H9 (cell line): ENCODE data around the gene TIMELESS. TPM values are rescaled to one million over a fixed set of nuclear protein-coding genes. Genes with fewer than 3 reads are reported as not detected.
A peak's percentile ranks its signal among the peaks of the same experiment; 100 is the strongest.

Experiments
- DNase-seq: peaks from one replicate; pipeline ENCODE4 v3.0.0-alpha.2; 2017
- H2AFZ ChIP-seq: one replicate; pipeline ENCODE4 v1.6.1; 2013; ENCODE audit warnings: mild to moderate bottlenecking, low read length, control low read depth, moderate library complexity
- H2AK5ac ChIP-seq: 2 replicates; pipeline ENCODE4 v1.6.1; 2013; ENCODE audit warnings: low read length, control low read depth, mixed read lengths; ENCODE audit not compliant: insufficient read length
- H2BK120ac ChIP-seq: one replicate; pipeline ENCODE4 v1.6.1; 2013; ENCODE audit warnings: low read depth, mild to moderate bottlenecking, low read length, control low read depth, inconsistent platforms; ENCODE audit not compliant: poor library complexity, severe bottlenecking
- H2BK12ac ChIP-seq: 2 replicates; pipeline ENCODE4 v1.6.1; 2013; ENCODE audit warnings: low read length, control low read depth, mixed read lengths, low read depth; ENCODE audit not compliant: insufficient read length
- H2BK15ac ChIP-seq: 2 replicates; pipeline ENCODE4 v1.6.1; 2013; ENCODE audit warnings: low read depth, low read length, control low read depth
- H2BK20ac ChIP-seq: one replicate; pipeline ENCODE4 v1.6.1; 2013; ENCODE audit warnings: low read depth, mild to moderate bottlenecking, low read length, control low read depth, inconsistent platforms; ENCODE audit not compliant: poor library complexity, severe bottlenecking
- H2BK5ac ChIP-seq: 2 replicates; pipeline ENCODE4 v1.6.1; 2013; ENCODE audit warnings: low read length, control low read depth, mixed read lengths; ENCODE audit not compliant: insufficient read length
- H3K14ac ChIP-seq: 2 replicates; pipeline ENCODE4 v1.6.1; 2013; ENCODE audit warnings: low read length, control low read depth; ENCODE audit not compliant: insufficient read depth
- H3K18ac ChIP-seq: 2 replicates; pipeline ENCODE4 v1.6.1; 2013; ENCODE audit warnings: low read depth, mild to moderate bottlenecking, mixed read lengths, low read length, control low read depth; ENCODE audit not compliant: insufficient read length
- H3K23ac ChIP-seq: 2 replicates; pipeline ENCODE4 v1.6.1; 2013; ENCODE audit warnings: low read length, control low read depth, mixed read lengths, low read depth; ENCODE audit not compliant: insufficient read length
- H3K23me2 ChIP-seq: 2 replicates; pipeline ENCODE4 v1.6.1; 2013; ENCODE audit warnings: low read depth, mild to moderate bottlenecking, mixed read lengths, low read length, control low read depth; ENCODE audit not compliant: insufficient read length, poor library complexity, severe bottlenecking
- H3K27ac ChIP-seq: 2 replicates; pipeline ENCODE4 v1.5.1; 2013; ENCODE audit warnings: low read length, control low read depth, mixed read lengths, low read depth; ENCODE audit not compliant: insufficient read length
- H3K27me3 ChIP-seq: 2 replicates; pipeline ENCODE4 v1.6.1; 2013; ENCODE audit warnings: low read length, control low read depth, inconsistent platforms; ENCODE audit not compliant: insufficient read depth
- H3K4ac ChIP-seq: 2 replicates; pipeline ENCODE4 v1.6.1; 2013; ENCODE audit warnings: low read depth, mild to moderate bottlenecking, control low read depth, inconsistent platforms, low read length, moderate library complexity
- H3K4me1 ChIP-seq: 2 replicates; pipeline ENCODE4 v1.6.1; 2013; ENCODE audit warnings: low read length, control low read depth, inconsistent platforms; ENCODE audit not compliant: insufficient read depth
- H3K4me2 ChIP-seq: 2 replicates; pipeline ENCODE4 v1.6.1; 2013; ENCODE audit warnings: low read length, control low read depth, mixed read lengths; ENCODE audit not compliant: insufficient read length, insufficient read depth
- H3K56ac ChIP-seq: 2 replicates; pipeline ENCODE4 v1.6.1; 2013; ENCODE audit warnings: low read depth, mild to moderate bottlenecking, mixed read lengths, low read length, control low read depth; ENCODE audit not compliant: insufficient read length
- H3K79me1 ChIP-seq: 2 replicates; pipeline ENCODE4 v1.6.1; 2013; ENCODE audit warnings: low read depth, mild to moderate bottlenecking, moderate library complexity, low read length, control low read depth, inconsistent platforms; ENCODE audit not compliant: insufficient read depth, poor library complexity, severe bottlenecking
- H3K79me2 ChIP-seq: 2 replicates; pipeline ENCODE4 v1.6.1; 2013; ENCODE audit warnings: low read length, control low read depth, inconsistent platforms; ENCODE audit not compliant: insufficient read depth
- H3K9ac ChIP-seq: 2 replicates; pipeline ENCODE4 v1.6.1; 2013; ENCODE audit warnings: low read length, control low read depth, mixed read lengths; ENCODE audit not compliant: insufficient read length; ENCODE audit errors: extremely low read depth
- H3K9me3 ChIP-seq: one replicate; pipeline ENCODE4 v1.6.1; 2013; ENCODE audit warnings: low read depth, low read length, inconsistent platforms; ENCODE audit not compliant: control insufficient read depth
- H3T11ph ChIP-seq: one replicate; pipeline ENCODE4 v1.6.1; 2013; ENCODE audit warnings: mild to moderate bottlenecking, low read length, control low read depth, inconsistent platforms
- H4K20me1 ChIP-seq: one replicate; pipeline ENCODE4 v1.6.1; 2013; ENCODE audit not compliant: control insufficient read depth, insufficient read length, insufficient read depth
- H4K5ac ChIP-seq: 2 replicates; pipeline ENCODE4 v1.6.1; 2013; ENCODE audit warnings: low read depth, mild to moderate bottlenecking, mixed read lengths, low read length, control low read depth; ENCODE audit not compliant: insufficient read length
- H4K8ac ChIP-seq: replicated peaks from 2 replicates; pipeline ENCODE4 v1.6.1; 2013; ENCODE audit warnings: low read length, control low read depth, mixed read lengths, low read depth; ENCODE audit not compliant: insufficient read length
- H4K91ac ChIP-seq: 2 replicates; pipeline ENCODE4 v1.6.1; 2013; ENCODE audit warnings: low read depth, mild to moderate bottlenecking, moderate library complexity, mixed read lengths, low read length, control low read depth; ENCODE audit not compliant: insufficient read length
- H3K27ac Mint-ChIP-seq, 3 experiments: 2 replicates in 2 of 3; 3 replicates in 1 of 3; pipeline ENCODE4 v1.8.0; 2020 to 2021; ENCODE audit warnings: mixed read lengths in 3 of 3, mild to moderate bottlenecking in 1 of 3, moderate library complexity in 1 of 3
- H3K27me3 Mint-ChIP-seq: 2 replicates; pipeline ENCODE4 v1.8.0; 2021; ENCODE audit warnings: low read depth, mild to moderate bottlenecking, moderate library complexity, mixed read lengths
- H3K36me3 Mint-ChIP-seq, 3 experiments: 2 replicates in 2 of 3; 3 replicates in 1 of 3; pipeline ENCODE4 v1.8.0; 2020 to 2021; ENCODE audit warnings: low read depth in 3 of 3, mixed read lengths in 3 of 3; ENCODE audit not compliant: insufficient read depth in 1 of 3
- H3K4me1 Mint-ChIP-seq, 2 experiments: 2 replicates each; pipeline ENCODE4 v1.8.0; 2020; ENCODE audit warnings: mixed read lengths in 2 of 2
- H3K4me3 Mint-ChIP-seq, 2 experiments: 2 replicates in 1 of 2; 3 replicates in 1 of 2; pipeline ENCODE4 v1.8.0; 2020 to 2021; ENCODE audit warnings: mild to moderate bottlenecking in 2 of 2, mixed read lengths in 2 of 2, moderate library complexity in 1 of 2
- H3K9me3 Mint-ChIP-seq, 2 experiments: 2 replicates in 1 of 2; 3 replicates in 1 of 2; pipeline ENCODE4 v1.8.0; 2020; ENCODE audit warnings: mild to moderate bottlenecking in 2 of 2, mixed read lengths in 2 of 2, moderate library complexity in 1 of 2
- WGBS: extraction: QIAGEN DNeasy Blood & Tissue Kit; methylation state at CpG from one replicate; pipeline ENCODE4 v1.1.7; 2013; ENCODE audit warnings: missing lambda C conversion rate, low lambda C conversion rate, mixed read lengths; ENCODE audit not compliant: insufficient read length; ENCODE audit errors: extremely low coverage; 5-methylcytosine and 5-hydroxymethylcytosine counted together
- total RNA-seq: library from RNA; stranded (reverse); gene quantifications from 2 replicates; pipeline ENCODE4 v1.2.1, GENCODE V29; 2021
- TF ChIP-seq, protein P1 (sequence below): fragments of 200-600 bp; sonication (generic); conservative IDR thresholded peaks from 3 replicates; pipeline ENCODE4 v1.8.0; 2021; ENCODE audit warnings: antibody characterized with exemption, mild to moderate bottlenecking

The TIMELESS gene
- total RNA-seq, 1 experiment from 2014 or later, result 68.0 TPM

DNA sequence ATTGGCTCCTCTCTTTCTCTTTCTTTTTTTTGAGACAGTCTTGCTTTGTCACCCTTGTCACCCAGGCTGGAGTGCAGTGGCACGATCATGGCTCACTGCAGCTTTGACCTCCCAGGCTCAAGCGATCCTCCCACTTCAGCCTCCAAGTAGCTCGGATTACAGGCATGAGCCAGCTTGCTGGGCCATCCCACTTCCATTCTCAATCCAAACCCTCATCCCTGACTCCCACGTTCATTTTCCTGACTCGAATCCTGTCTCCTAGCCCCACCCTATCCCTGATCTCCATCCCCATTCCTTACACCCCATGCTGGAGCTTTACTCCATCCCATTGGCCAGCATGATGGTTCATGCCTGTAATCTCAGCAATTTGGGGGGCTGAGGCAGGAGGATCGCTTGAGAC is 26.9 kb upstream of the TIMELESS start:
- no peak overlapping the region for H2BK20ac ChIP-seq
- no peaks in the 10 kb centered on the region for H3K79me1 ChIP-seq
- TF ChIP-seq, protein P1, sequence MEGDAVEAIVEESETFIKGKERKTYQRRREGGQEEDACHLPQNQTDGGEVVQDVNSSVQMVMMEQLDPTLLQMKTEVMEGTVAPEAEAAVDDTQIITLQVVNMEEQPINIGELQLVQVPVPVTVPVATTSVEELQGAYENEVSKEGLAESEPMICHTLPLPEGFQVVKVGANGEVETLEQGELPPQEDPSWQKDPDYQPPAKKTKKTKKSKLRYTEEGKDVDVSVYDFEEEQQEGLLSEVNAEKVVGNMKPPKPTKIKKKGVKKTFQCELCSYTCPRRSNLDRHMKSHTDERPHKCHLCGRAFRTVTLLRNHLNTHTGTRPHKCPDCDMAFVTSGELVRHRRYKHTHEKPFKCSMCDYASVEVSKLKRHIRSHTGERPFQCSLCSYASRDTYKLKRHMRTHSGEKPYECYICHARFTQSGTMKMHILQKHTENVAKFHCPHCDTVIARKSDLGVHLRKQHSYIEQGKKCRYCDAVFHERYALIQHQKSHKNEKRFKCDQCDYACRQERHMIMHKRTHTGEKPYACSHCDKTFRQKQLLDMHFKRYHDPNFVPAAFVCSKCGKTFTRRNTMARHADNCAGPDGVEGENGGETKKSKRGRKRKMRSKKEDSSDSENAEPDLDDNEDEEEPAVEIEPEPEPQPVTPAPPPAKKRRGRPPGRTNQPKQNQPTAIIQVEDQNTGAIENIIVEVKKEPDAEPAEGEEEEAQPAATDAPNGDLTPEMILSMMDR, result no peak
- no peak for DNase-seq
- H3K9me3 ChIP-seq, result no peaks in the 10 kb centered on the region
- no peak overlapping the region for H2AFZ ChIP-seq
- no peak overlapping the region for H2BK12ac ChIP-seq
- no peak overlapping the region for H3K4ac ChIP-seq
- H3K4me3 Mint-ChIP-seq, result no peak overlapping the region
- H4K20me1 ChIP-seq, result no peaks in the 10 kb centered on the region
- H3K14ac ChIP-seq, result no peak overlapping the region
- no peak overlapping the region for H3K18ac ChIP-seq
- WGBS, result no CpG with 5 or more reads among the region's 6 CpGs
- H3K27me3 Mint-ChIP-seq, result no peaks in the 10 kb centered on the region
- H3K23ac ChIP-seq, result no peak overlapping the region
- no peak overlapping the region for H2BK5ac ChIP-seq
- H2AK5ac ChIP-seq, result no peak overlapping the region
- no peak overlapping the region for H3K56ac ChIP-seq
- H3K79me2 ChIP-seq, result no peaks in the 10 kb centered on the region
- H3K36me3 Mint-ChIP-seq, result peaks cover 3 to 37% (median 13%) of the 10 kb centered on the region in 3 experiments; a peak in 5 of 7 replicates
- H3K27ac ChIP-seq, result no peak overlapping the region
- H3K4me1 Mint-ChIP-seq, result no peaks in the 10 kb centered on the region
- H3K23me2 ChIP-seq, result no peaks in the 10 kb centered on the region
- no peak overlapping the region for H4K8ac ChIP-seq
- no peak overlapping the region for H4K91ac ChIP-seq
- H3T11ph ChIP-seq, result no peak overlapping the region
- H4K5ac ChIP-seq, result no peak overlapping the region
- no peaks in the 10 kb centered on the region for H3K4me1 ChIP-seq
- H2BK120ac ChIP-seq, result no peak overlapping the region
- no peaks in the 10 kb centered on the region for H3K27me3 ChIP-seq
- H3K27ac Mint-ChIP-seq, result peak overlapping the region in 1 of 3 experiments; percentile 22; a peak in 1 of 7 replicates
- H3K9me3 Mint-ChIP-seq, result no peaks in the 10 kb centered on the region
- H2BK15ac ChIP-seq, result no peak overlapping the region
- H3K4me2 ChIP-seq, result no peak overlapping the region
- no peak overlapping the region for H3K9ac ChIP-seq
